HCT116 (cell line): Measurements from ENCODE around the gene ACE. TPM values are rescaled to one million over a fixed set of nuclear protein-coding genes. Genes with fewer than 3 reads are reported as not detected.

Source experiments
- ATAC-seq: fragments of 200-7000 bp; cut with Tn5 transposase; 2 replicates; pipeline ENCODE4 v1.9.1; 2020; ENCODE audit warnings: mild to moderate bottlenecking, moderate library complexity
- BruUV-seq: library from RNA; stranded (reverse); fragments of 400-500 nt; replicated peaks from 2 replicates; lab custom pipeline; 2021; lab: Mats Ljungman, UMichigan
- CTCF ChIA-PET: fragments of 300-600 bp; sonication (Branson Sonifier 250); formaldehyde crosslinking; loops from one replicate; lab custom pipeline; 2021; ENCODE audit warnings: antibody characterized with exemption; lab: Charles Lee
- POLR2A ChIA-PET: fragments of 300-600, 350-600 bp; sonication (Branson Sonifier 250); formaldehyde crosslinking; loops from one replicate; lab custom pipeline; 2021; ENCODE audit warnings: antibody characterized with exemption; lab: Charles Lee
- RAD21 ChIA-PET, 2 experiments: fragments of 300-600 bp; sonication (Branson Sonifier 250); formaldehyde crosslinking; loops; one replicate each; lab custom pipeline; 2023; ENCODE audit warnings: low total read pairs in 2 of 2; ENCODE audit not compliant: uncharacterized antibody in 2 of 2, unreplicated experiment in 2 of 2, low non-redundant PET in 1 of 2; lab: Charles Lee
- DNase-seq: peaks from one replicate; pipeline ENCODE4 v3.0.0-alpha.2; 2010; ENCODE audit warnings: low read depth, low spot score
- H2AFZ ChIP-seq: fragments of 200-600 bp; shearing (Covaris generic), sonication (generic); 2 replicates; pipeline ENCODE4 v1.6.1; 2017; ENCODE audit warnings: low read depth, mixed run types, mixed read lengths, antibody characterized with exemption, low read length; ENCODE audit not compliant: poor library complexity, severe bottlenecking
- H3K27ac ChIP-seq: 2 replicates; pipeline ENCODE4 v1.5.1; 2012; ENCODE audit warnings: low read depth, low read length
- H3K27me3 ChIP-seq: fragments of 200-600 bp; sonication (generic); 2 replicates; pipeline ENCODE4 v1.6.1; 2016; ENCODE audit warnings: mixed run types, low read length, mixed read lengths; ENCODE audit not compliant: insufficient read depth
- H3K36me3 ChIP-seq, 2 experiments: fragments of 200-500 bp in 1 of 2; fragments of 200-600 bp in 1 of 2; sonication (Bioruptor generic) in 1 of 2; sonication (generic) in 1 of 2; 2 replicates each; pipeline versions ENCODE4 v1.5.1 to v1.6.1; 2014 to 2016; ENCODE audit warnings: low read length in 2 of 2, inconsistent platforms in 1 of 2, mixed read lengths in 1 of 2, mixed run types in 1 of 2; ENCODE audit not compliant: insufficient read depth in 2 of 2, control insufficient read depth in 1 of 2
- H3K4me1 ChIP-seq, 2 experiments: fragments of 200-600 bp in 1 of 2; sonication (generic) in 1 of 2; 2 replicates each; pipeline versions ENCODE4 v1.5.1 to v1.6.1; 2012 to 2017; ENCODE audit warnings: low read length in 2 of 2, inconsistent platforms in 1 of 2, mild to moderate bottlenecking in 1 of 2, mixed read lengths in 1 of 2, mixed run types in 1 of 2, moderate library complexity in 1 of 2; ENCODE audit not compliant: insufficient read depth in 2 of 2, control insufficient read depth in 1 of 2
- H3K4me2 ChIP-seq: fragments of 200-600 bp; sonication (generic); 2 replicates; pipeline ENCODE4 v1.6.1; 2017; ENCODE audit warnings: mixed run types, low read length, mixed read lengths
- H3K4me3 ChIP-seq, 2 experiments: fragments of 200-600 bp in 1 of 2; sonication (generic) in 1 of 2; replicated peaks in 1 of 2; 2 replicates each; pipeline ENCODE4 v1.5.1; 2011 to 2016; ENCODE audit warnings: low read length in 2 of 2, control low read depth in 1 of 2, low read depth in 1 of 2, mild to moderate bottlenecking in 1 of 2, mixed read lengths in 1 of 2, mixed run types in 1 of 2
- H3K79me2 ChIP-seq: fragments of 200-600 bp; sonication (generic); 2 replicates; pipeline ENCODE4 v1.6.1; 2017; ENCODE audit warnings: mild to moderate bottlenecking, mixed run types, low read length, moderate library complexity, mixed read lengths; ENCODE audit not compliant: insufficient read depth
- H3K9ac ChIP-seq: fragments of 200-600 bp; sonication (generic); 2 replicates; pipeline ENCODE4 v1.6.1; 2016; ENCODE audit warnings: low read length, mixed read lengths
- H3K9me2 ChIP-seq: fragments of 200-600 bp; sonication (generic), shearing (Covaris generic); 2 replicates; pipeline ENCODE4 v1.6.1; 2017; ENCODE audit warnings: mixed run types, mild to moderate bottlenecking, moderate library complexity; ENCODE audit not compliant: insufficient read depth
- H3K9me3 ChIP-seq, 2 experiments: fragments of 200-500 bp in 1 of 2; fragments of 200-600 bp in 1 of 2; sonication (Bioruptor generic) in 1 of 2; sonication (generic) in 1 of 2; 2 replicates each; pipeline ENCODE4 v1.6.1; 2014 to 2017; ENCODE audit warnings: low read length in 2 of 2, mixed read lengths in 2 of 2, inconsistent platforms in 1 of 2, low read depth in 1 of 2, mild to moderate bottlenecking in 1 of 2, mixed run types in 1 of 2, moderate library complexity in 1 of 2; ENCODE audit not compliant: control insufficient read depth in 1 of 2, insufficient read depth in 1 of 2
- H4K20me1 ChIP-seq: fragments of 200-600 bp; sonication (generic), shearing (Covaris generic); 2 replicates; pipeline ENCODE4 v1.6.1; 2017; ENCODE audit warnings: mixed run types, mild to moderate bottlenecking, moderate library complexity; ENCODE audit not compliant: insufficient read depth
- ATF3 ChIP-seq: IDR thresholded peaks from 2 replicates; pipeline ENCODE4 v1.6.1; 2012
- CBX3 ChIP-seq: IDR thresholded peaks from 2 replicates; pipeline ENCODE4 v1.6.1; 2012; ENCODE audit warnings: low read depth
- CEBPB ChIP-seq: IDR thresholded peaks from 2 replicates; pipeline ENCODE4 v1.6.1; 2012; ENCODE audit warnings: low read depth
- EGR1 ChIP-seq: IDR thresholded peaks from 2 replicates; pipeline ENCODE4 v1.6.1; 2012; ENCODE audit warnings: low read depth
- EZH2 ChIP-seq: fragments of 200-600 bp; sonication (generic); IDR thresholded peaks from 2 replicates; pipeline ENCODE4 v1.6.1; 2017; ENCODE audit warnings: antibody characterized with exemption, mixed run types
- EZH2phosphoT487 ChIP-seq: fragments of 200-600 bp; IDR thresholded peaks from 2 replicates; pipeline ENCODE4 v1.6.1; 2018; ENCODE audit warnings: antibody characterized with exemption, borderline replicate concordance
- FOSL1 ChIP-seq: IDR thresholded peaks from 2 replicates; pipeline ENCODE4 v1.6.1; 2012; ENCODE audit warnings: low read depth
- JUND ChIP-seq: IDR thresholded peaks from 2 replicates; pipeline ENCODE4 v1.6.1; 2012
- MAX ChIP-seq: IDR thresholded peaks from 2 replicates; pipeline ENCODE4 v1.6.1; 2012
- POLR2A ChIP-seq: IDR thresholded peaks from 2 replicates; pipeline ENCODE4 v1.7.0; 2011; ENCODE audit warnings: borderline replicate concordance; ENCODE audit not compliant: insufficient read depth, insufficient read length; ENCODE audit errors: extremely low read depth
- POLR2AphosphoS5 ChIP-seq: IDR thresholded peaks from 2 replicates; pipeline ENCODE4 v1.6.1; 2011; ENCODE audit warnings: mild to moderate bottlenecking, low read depth, low read length, moderate library complexity
- RAD21 ChIP-seq: IDR thresholded peaks from 2 replicates; pipeline ENCODE4 v1.6.1; 2012; ENCODE audit warnings: low read depth, mild to moderate bottlenecking
- SP1 ChIP-seq: IDR thresholded peaks from 2 replicates; pipeline ENCODE4 v1.6.1; 2012; ENCODE audit warnings: low read depth
- SRF ChIP-seq: IDR thresholded peaks from 2 replicates; pipeline ENCODE4 v1.6.1; 2012; ENCODE audit warnings: low read depth
- TCF7L2 ChIP-seq: IDR thresholded peaks from 2 replicates; pipeline ENCODE4 v1.7.0; 2011; ENCODE audit warnings: borderline replicate concordance, inconsistent platforms; ENCODE audit not compliant: insufficient read depth, insufficient read length; ENCODE audit errors: extremely low read depth
- YY1 ChIP-seq: IDR thresholded peaks from 2 replicates; pipeline ENCODE4 v1.6.1; 2011; ENCODE audit warnings: low read length, low read depth, moderate library complexity, mild to moderate bottlenecking; ENCODE audit not compliant: insufficient replicate concordance; ENCODE audit errors: extremely low read depth
- ZBTB33 ChIP-seq: IDR thresholded peaks from 2 replicates; pipeline ENCODE4 v1.6.1; 2011; ENCODE audit warnings: mild to moderate bottlenecking, low read length, moderate library complexity; ENCODE audit not compliant: insufficient replicate concordance; ENCODE audit errors: extremely low read depth
- ZFX ChIP-seq: fragments of 450-650 bp; IDR thresholded peaks from 2 replicates; pipeline ENCODE4 v1.6.1; 2017
- ZNF274 ChIP-seq: fragments of 200-500 bp; sonication (Bioruptor generic); IDR thresholded peaks from 2 replicates; pipeline ENCODE4 v1.6.1; 2014; ENCODE audit warnings: mild to moderate bottlenecking, low read depth, low read length, inconsistent platforms
- intact Hi-C: fragments of 100-400 bp; cut with micrococcal nuclease; formaldehyde crosslinking; loops from 2 replicates; pipeline ENCODE4 v1.10.0; 2022
- total RNA-seq: library from RNA; stranded (reverse); gene quantifications from one replicate; pipeline ENCODE4 v1.2.1, GENCODE V29; 2021; ENCODE audit not compliant: unreplicated experiment

The ACE gene
- total RNA-seq, 1 experiment from 2014 or later: 7.7 TPM

GRCh38 chr17:63492940-63493339, 16.1 kb downstream of the ACE start (continued):
- no peak for TF ChIP-seq EGR1
- TF ChIP-seq EZH2phosphoT487: no peak
- no peak for TF ChIP-seq FOSL1
- no peak for TF ChIP-seq SRF
- no peak for TF ChIP-seq TCF7L2
- no peak for TF ChIP-seq JUND
- TF ChIP-seq ZFX: no peak
- no peak for TF ChIP-seq RAD21
- TF ChIP-seq CBX3: no peak

DNA sequence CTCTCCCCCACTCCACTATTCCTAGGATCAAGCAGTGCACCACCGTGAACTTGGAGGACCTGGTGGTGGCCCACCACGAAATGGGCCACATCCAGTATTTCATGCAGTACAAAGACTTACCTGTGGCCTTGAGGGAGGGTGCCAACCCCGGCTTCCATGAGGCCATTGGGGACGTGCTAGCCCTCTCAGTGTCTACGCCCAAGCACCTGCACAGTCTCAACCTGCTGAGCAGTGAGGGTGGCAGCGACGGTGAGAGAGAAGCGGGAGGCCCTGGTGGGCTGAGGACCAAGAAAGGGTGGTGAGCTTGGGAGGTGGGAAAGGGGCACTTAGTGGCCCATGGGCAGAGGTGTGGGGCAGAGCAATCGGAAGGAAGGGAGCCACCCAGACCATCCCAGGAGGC, 16.6 kb downstream of the ACE start:
- RAD21 ChIA-PET: no interaction called here
- Histone ChIP-seq H3K9ac (no peak overlapping the region), H3K36me3 (no peaks in the 10 kb centered on the region), H3K27ac (no peak overlapping the region), H3K9me3 (no peaks in the 10 kb centered on the region), H3K4me1 (no peaks in the 10 kb centered on the region), H2AFZ (no peak overlapping the region), H3K4me2 (no peak overlapping the region), H4K20me1 (no peaks in the 10 kb centered on the region), H3K9me2 (no peaks in the 10 kb centered on the region), H3K79me2 (no peaks in the 10 kb centered on the region), H3K4me3 (no peak overlapping the region), H3K27me3 (no peaks in the 10 kb centered on the region; the same call in 1 of the 2 replicates)
- TF ChIP-seq RAD21 (no peak), ZBTB33 (no peak), ATF3 (no peak), EGR1 (no peak), CBX3 (no peak), POLR2AphosphoS5 (no peak), ZFX (no peak), ZNF274 (no peak), YY1 (no peak), MAX (no peak), TCF7L2 (no peak), EZH2 (no peak), POLR2A (no peak), SRF (no peak), SP1 (no peak), CEBPB (no peak)
- ATAC-seq (no peak), DNase-seq (no peak)
- CTCF ChIA-PET: no interaction called here
- intact Hi-C loops: no loop called here
- POLR2A ChIA-PET: no interaction called here
- no TSS peak for BruUV-seq
